WTC11 (cell line): ENCODE results near the gene LRRIQ1. TPM values are rescaled to one million over a fixed set of nuclear protein-coding genes. Genes with fewer than 3 reads are reported as not detected.

Experiments used
- ATAC-seq: fragments of 200-7000 bp; cut with Tn5 transposase; 2 replicates; pipeline ENCODE4 v1.10.0; 2021; ENCODE audit warnings: mild to moderate bottlenecking, moderate library complexity
- CTCF ChIA-PET: fragments of 300-600 bp; sonication (Branson Sonifier 250); formaldehyde crosslinking; loops from one replicate; lab custom pipeline; 2021; ENCODE audit warnings: antibody characterized with exemption; lab: Charles Lee
- POLR2A ChIA-PET: fragments of 350-600 bp; sonication (Branson Sonifier 250); formaldehyde crosslinking; loops from one replicate; lab custom pipeline; 2021; ENCODE audit warnings: antibody characterized with exemption; lab: Charles Lee
- DNase-seq: peaks from one replicate; pipeline ENCODE4 v3.0.0; 2021; ENCODE audit warnings: low spot score
- H3K27ac Mint-ChIP-seq: 2 replicates; pipeline ENCODE4 v1.8.0; 2021; ENCODE audit warnings: mixed read lengths
- H3K27me3 Mint-ChIP-seq: 2 replicates; pipeline ENCODE4 v1.8.0; 2021; ENCODE audit warnings: low read depth, mild to moderate bottlenecking, moderate library complexity, mixed read lengths
- H3K36me3 Mint-ChIP-seq: 2 replicates; pipeline ENCODE4 v1.8.0; 2021; ENCODE audit warnings: mixed read lengths
- H3K4me1 Mint-ChIP-seq: 2 replicates; pipeline ENCODE4 v1.8.0; 2022; ENCODE audit warnings: mixed read lengths
- H3K4me3 Mint-ChIP-seq: 2 replicates; pipeline ENCODE4 v1.8.0; 2021; ENCODE audit warnings: mild to moderate bottlenecking, moderate library complexity, mixed read lengths
- H3K9me3 Mint-ChIP-seq: 2 replicates; pipeline ENCODE4 v1.8.0; 2021; ENCODE audit warnings: mixed read lengths
- ATF6 ChIP-seq: sonication (generic); formaldehyde crosslinking; IDR thresholded peaks from 2 replicates; pipeline ENCODE4 v1.8.1; 2023; ENCODE audit warnings: mild to moderate bottlenecking, missing genetic modification reagents
- CBFB ChIP-seq: sonication (generic); formaldehyde crosslinking; IDR thresholded peaks from 2 replicates; pipeline ENCODE4 v1.8.1; 2022; ENCODE audit warnings: mild to moderate bottlenecking, low read depth, missing genetic modification reagents
- CREB1 ChIP-seq: sonication (generic); formaldehyde crosslinking; IDR thresholded peaks from 2 replicates; pipeline ENCODE4 v1.8.0; 2023; ENCODE audit warnings: mild to moderate bottlenecking, missing genetic modification reagents
- E2F4 ChIP-seq: sonication (generic); formaldehyde crosslinking; IDR thresholded peaks from 2 replicates; pipeline ENCODE4 v1.8.1; 2022; ENCODE audit warnings: low read depth, mild to moderate bottlenecking, moderate library complexity, missing genetic modification reagents, borderline replicate concordance
- ESRRA ChIP-seq: sonication (generic); formaldehyde crosslinking; IDR thresholded peaks from 2 replicates; pipeline ENCODE4 v1.8.1; 2022; ENCODE audit warnings: mild to moderate bottlenecking, missing genetic modification reagents, borderline replicate concordance
- GABPB1 ChIP-seq: sonication (generic); formaldehyde crosslinking; IDR thresholded peaks from 2 replicates; pipeline ENCODE4 v1.8.1; 2023; ENCODE audit warnings: mild to moderate bottlenecking, missing genetic modification reagents
- HMGXB4 ChIP-seq: sonication (generic); formaldehyde crosslinking; IDR thresholded peaks from 2 replicates; pipeline ENCODE4 v1.8.1; 2023; ENCODE audit warnings: mild to moderate bottlenecking, moderate library complexity, missing genetic modification reagents
- JUN ChIP-seq: sonication (generic); formaldehyde crosslinking; IDR thresholded peaks from 2 replicates; pipeline ENCODE4 v1.8.0; 2023; ENCODE audit warnings: mild to moderate bottlenecking, missing genetic modification reagents
- MYBL2 ChIP-seq: sonication (generic); formaldehyde crosslinking; IDR thresholded peaks from 2 replicates; pipeline ENCODE4 v1.8.1; 2023; ENCODE audit warnings: mild to moderate bottlenecking, moderate library complexity, missing genetic modification reagents
- NFE2L1 ChIP-seq: sonication (generic); formaldehyde crosslinking; IDR thresholded peaks from 2 replicates; pipeline ENCODE4 v1.8.1; 2023; ENCODE audit warnings: missing genetic modification reagents
- PREB ChIP-seq: sonication (generic); formaldehyde crosslinking; IDR thresholded peaks from 2 replicates; pipeline ENCODE4 v1.8.1; 2022; ENCODE audit warnings: mild to moderate bottlenecking, missing genetic modification reagents, moderate library complexity, borderline replicate concordance
- TCF7 ChIP-seq: sonication (generic); formaldehyde crosslinking; IDR thresholded peaks from 2 replicates; pipeline ENCODE4 v1.8.0; 2022; ENCODE audit warnings: mild to moderate bottlenecking, low read depth, missing genetic modification reagents, moderate library complexity
- USF1 ChIP-seq: sonication (generic); formaldehyde crosslinking; IDR thresholded peaks from 2 replicates; pipeline ENCODE4 v1.8.0; 2022; ENCODE audit warnings: mild to moderate bottlenecking, missing genetic modification reagents
- USF2 ChIP-seq: sonication (generic); formaldehyde crosslinking; IDR thresholded peaks from 2 replicates; pipeline ENCODE4 v1.8.1; 2023; ENCODE audit warnings: mild to moderate bottlenecking, missing genetic modification reagents, moderate library complexity
- ZNF281 ChIP-seq: sonication (generic); formaldehyde crosslinking; IDR thresholded peaks from 2 replicates; pipeline ENCODE4 v1.8.0; 2023; ENCODE audit warnings: mild to moderate bottlenecking, missing genetic modification reagents
- ZNF425 ChIP-seq: fragments of 250-450 bp; sonication (Bioruptor Pico); conservative IDR thresholded peaks from 2 replicates; pipeline ENCODE4 v1.9.0; 2021; ENCODE audit warnings: mild to moderate bottlenecking
- ZNF512 ChIP-seq: sonication (generic); formaldehyde crosslinking; IDR thresholded peaks from 2 replicates; pipeline ENCODE4 v1.8.1; 2022; ENCODE audit warnings: missing genetic modification reagents, borderline replicate concordance
- ZNF671 ChIP-seq: fragments of 250-450 bp; sonication (Bioruptor Pico); IDR thresholded peaks from 2 replicates; pipeline ENCODE4 v1.8.0; 2021; ENCODE audit warnings: mild to moderate bottlenecking
- total RNA-seq: library from RNA; stranded (reverse); gene quantifications from 3 replicates; pipeline ENCODE4 v1.2.3, GENCODE V29; 2021

Gene LRRIQ1
- total RNA-seq, 1 experiment from 2014 or later = 1.3 TPM

- TF ChIP-seq ATF6 (CRISPR knock-in tag) (no peak), ZNF512 (CRISPR knock-in tag) (no peak), CBFB (no peak), USF2 (no peak), GABPB1 (CRISPR knock-in tag) (no peak), TCF7 (CRISPR knock-in tag) (no peak)
Observed at GRCh38 chr12:84995641-84996040, 40.5 kb upstream of the LRRIQ1 start (continued).

GRCh38 chr12:84996759-84997158 is 39.4 kb upstream of the LRRIQ1 start:
- ChIA-PET POLR2A (no interaction called here), CTCF (interaction anchor here (1.2 kb wide), 1 partner anchor 83 kb away, joined by 3 read pairs; no protein-coding TSS in a partner anchor)
- H3K27me3 Mint-ChIP-seq = no peaks in the 10 kb centered on the region
- H3K4me1 Mint-ChIP-seq = peaks cover 31% of the 10 kb centered on the region
- no peak overlapping the region for H3K27ac Mint-ChIP-seq
- H3K4me3 Mint-ChIP-seq = no peak overlapping the region
- peaks cover 13% of the 10 kb centered on the region for H3K9me3 Mint-ChIP-seq
- DNase-seq (no peak), ATAC-seq (no peak)
- H3K36me3 Mint-ChIP-seq = no peaks in the 10 kb centered on the region
- TF ChIP-seq USF1 (CRISPR knock-in tag) = no peak
- no peak for TF ChIP-seq JUN (CRISPR knock-in tag)
- TF ChIP-seq NFE2L1 (CRISPR knock-in tag) = no peak
- no peak for TF ChIP-seq ZNF281
- no peak for TF ChIP-seq E2F4 (CRISPR knock-in tag)
- no peak for TF ChIP-seq GABPB1 (CRISPR knock-in tag)
- no peak for TF ChIP-seq HMGXB4
- no peak for TF ChIP-seq CREB1 (CRISPR knock-in tag)
- no peak for TF ChIP-seq ZNF671
- TF ChIP-seq MYBL2 = no peak
- TF ChIP-seq ESRRA (CRISPR knock-in tag) = no peak
- TF ChIP-seq ZNF425 (CRISPR knock-in tag) = no peak
- no peak for TF ChIP-seq PREB (CRISPR knock-in tag)
